Panc1 (cell line): Measurements from ENCODE around the gene SSTR5. TPM values are rescaled to one million over a fixed set of nuclear protein-coding genes. Genes with fewer than 3 reads are reported as not detected.

Experiments
- ATAC-seq: fragments of 200-7000 bp; cut with Tn5 transposase; 2 replicates; pipeline ENCODE4 v1.9.1; 2020; ENCODE audit warnings: mild to moderate bottlenecking, moderate library complexity
- BruUV-seq: library from RNA; stranded (reverse); fragments of 400-500 nt; replicated peaks from 2 replicates; lab custom pipeline; 2021; lab: Mats Ljungman, UMichigan
- CTCF ChIA-PET: fragments of 300-600 bp; sonication (Branson Sonifier 250); formaldehyde crosslinking; loops from one replicate; lab custom pipeline; 2022; ENCODE audit warnings: antibody characterized with exemption; lab: Charles Lee
- POLR2A ChIA-PET: fragments of 300-600 bp; sonication (Branson Sonifier 250); formaldehyde crosslinking; loops from one replicate; lab custom pipeline; 2022; ENCODE audit warnings: antibody characterized with exemption; lab: Charles Lee
- DNase-seq: peaks from one replicate; pipeline ENCODE4 v3.0.0-alpha.2; 2010; ENCODE audit warnings: low read depth, low spot score
- H3K27ac ChIP-seq: 2 replicates; pipeline ENCODE4 v1.5.1; 2011; ENCODE audit warnings: mild to moderate bottlenecking, low read length, inconsistent platforms
- H3K27me3 ChIP-seq: fragments of 200-500 bp; sonication (Bioruptor generic); 2 replicates; pipeline ENCODE4 v1.6.0; 2014; ENCODE audit warnings: low read length, inconsistent platforms; ENCODE audit not compliant: control insufficient read depth, insufficient read depth
- H3K36me3 ChIP-seq: fragments of 200-500 bp; sonication (Bioruptor generic); 2 replicates; pipeline ENCODE4 v1.5.1; 2014; ENCODE audit warnings: inconsistent platforms, mild to moderate bottlenecking, low read length, moderate library complexity; ENCODE audit not compliant: control insufficient read depth, insufficient read depth
- H3K4me1 ChIP-seq: 2 replicates; pipeline ENCODE4 v1.5.1; 2011; ENCODE audit warnings: inconsistent platforms, mild to moderate bottlenecking, low read length, moderate library complexity; ENCODE audit not compliant: control insufficient read depth, insufficient read depth
- H3K4me3 ChIP-seq, 2 experiments: 2 replicates each; pipeline ENCODE4 v1.5.1; 2011 to 2012; ENCODE audit warnings: low read depth in 2 of 2, low read length in 2 of 2, mild to moderate bottlenecking in 2 of 2, inconsistent platforms in 1 of 2, moderate library complexity in 1 of 2
- H3K9me3 ChIP-seq: fragments of 200-500 bp; sonication (Bioruptor generic); 2 replicates; pipeline ENCODE4 v1.5.1; 2014; ENCODE audit warnings: low read depth, mild to moderate bottlenecking, inconsistent platforms, low read length, moderate library complexity; ENCODE audit not compliant: control insufficient read depth, insufficient read depth
- CTCF ChIP-seq: fragments of 450-650 bp; IDR thresholded peaks from 2 replicates; pipeline ENCODE4 v1.5.1; 2017; ENCODE audit warnings: mild to moderate bottlenecking
- POLR2AphosphoS5 ChIP-seq: IDR thresholded peaks from 2 replicates; pipeline ENCODE4 v1.6.1; 2012; ENCODE audit warnings: mild to moderate bottlenecking, low read depth, low read length, moderate library complexity
- REST ChIP-seq, 2 experiments: IDR thresholded peaks; 2 replicates each; pipeline ENCODE4 v1.6.1; 2011 to 2012; ENCODE audit warnings: low read depth in 2 of 2, control low read depth in 1 of 2, low read length in 1 of 2, mild to moderate bottlenecking in 1 of 2, moderate library complexity in 1 of 2; ENCODE audit not compliant: insufficient read depth in 1 of 2
- SIN3A ChIP-seq: IDR thresholded peaks from 2 replicates; pipeline ENCODE4 v1.6.1; 2012; ENCODE audit warnings: low read depth, mild to moderate bottlenecking, low read length, moderate library complexity, borderline replicate concordance; ENCODE audit not compliant: insufficient read depth
- TCF7L2 ChIP-seq: IDR thresholded peaks from 2 replicates; pipeline ENCODE4 v1.6.1; 2011; ENCODE audit warnings: mild to moderate bottlenecking, low read depth, low read length, inconsistent platforms
- in situ Hi-C: cut with HindIII; loops from 2 replicates; pipeline ENCODE4 v1.10.0; 2016; ENCODE audit warnings: low sequenced_read_pairs, low pct_unique_long_range_greater_than_20kb
- intact Hi-C: fragments of 100-400 bp; cut with micrococcal nuclease; formaldehyde crosslinking; loops from one replicate; pipeline ENCODE4 v1.10.0; 2022; ENCODE audit not compliant: unreplicated experiment
- total RNA-seq: library from RNA; stranded (reverse); gene quantifications from one replicate; pipeline ENCODE4 v1.2.1, GENCODE V29; 2021; ENCODE audit not compliant: unreplicated experiment

SSTR5 gene
- total RNA-seq, 1 experiment from 2014 or later = 2.8 TPM

DNA sequence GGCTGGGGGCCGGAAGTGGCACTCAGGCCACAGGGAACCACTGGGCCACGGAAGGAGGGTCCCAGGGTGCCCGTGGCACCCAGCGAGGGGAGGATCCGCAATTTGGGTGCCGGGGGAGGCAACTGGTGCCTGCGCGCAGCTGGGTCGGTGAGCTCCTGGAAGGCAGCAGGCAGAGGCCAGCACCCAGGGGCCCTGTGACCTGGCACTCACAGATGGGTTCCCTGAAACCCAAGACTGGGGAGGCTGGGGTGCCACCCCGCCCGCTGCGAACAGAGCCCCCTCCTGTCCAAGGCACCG is 663 bp downstream of the SSTR5 start:
- no peak overlapping the region for H3K27ac ChIP-seq
- H3K4me3 ChIP-seq = no peak overlapping the region
- no peak for TF ChIP-seq POLR2AphosphoS5
- TF ChIP-seq CTCF = no peak
- TF ChIP-seq SIN3A = no peak
- TF ChIP-seq TCF7L2 = no peak
- TF ChIP-seq REST (IDR thresholded peaks at IDR 0.05; ENCODE audit: insufficient read depth in 1 of 2, low read depth in 2 of 2, low read length in 1 of 2) = no peak
- peaks cover 56% of the 10 kb centered on the region for H3K4me1 ChIP-seq
- H3K27me3 ChIP-seq = no peaks in the 10 kb centered on the region; the same call in 1 of the 2 replicates
- POLR2A ChIA-PET = interaction anchor here (0.7 kb wide), 1 partner anchor 8 kb away, joined by 4 read pairs; no protein-coding TSS in a partner anchor
- H3K9me3 ChIP-seq = no peaks in the 10 kb centered on the region
- CTCF ChIA-PET = no interaction called here
- DNase-seq (no peak), ATAC-seq (no peak)
- BruUV-seq = no TSS peak
- in situ Hi-C loops = no loop called here
- no peaks in the 10 kb centered on the region for H3K36me3 ChIP-seq
- intact Hi-C loops = no loop called here

DNA sequence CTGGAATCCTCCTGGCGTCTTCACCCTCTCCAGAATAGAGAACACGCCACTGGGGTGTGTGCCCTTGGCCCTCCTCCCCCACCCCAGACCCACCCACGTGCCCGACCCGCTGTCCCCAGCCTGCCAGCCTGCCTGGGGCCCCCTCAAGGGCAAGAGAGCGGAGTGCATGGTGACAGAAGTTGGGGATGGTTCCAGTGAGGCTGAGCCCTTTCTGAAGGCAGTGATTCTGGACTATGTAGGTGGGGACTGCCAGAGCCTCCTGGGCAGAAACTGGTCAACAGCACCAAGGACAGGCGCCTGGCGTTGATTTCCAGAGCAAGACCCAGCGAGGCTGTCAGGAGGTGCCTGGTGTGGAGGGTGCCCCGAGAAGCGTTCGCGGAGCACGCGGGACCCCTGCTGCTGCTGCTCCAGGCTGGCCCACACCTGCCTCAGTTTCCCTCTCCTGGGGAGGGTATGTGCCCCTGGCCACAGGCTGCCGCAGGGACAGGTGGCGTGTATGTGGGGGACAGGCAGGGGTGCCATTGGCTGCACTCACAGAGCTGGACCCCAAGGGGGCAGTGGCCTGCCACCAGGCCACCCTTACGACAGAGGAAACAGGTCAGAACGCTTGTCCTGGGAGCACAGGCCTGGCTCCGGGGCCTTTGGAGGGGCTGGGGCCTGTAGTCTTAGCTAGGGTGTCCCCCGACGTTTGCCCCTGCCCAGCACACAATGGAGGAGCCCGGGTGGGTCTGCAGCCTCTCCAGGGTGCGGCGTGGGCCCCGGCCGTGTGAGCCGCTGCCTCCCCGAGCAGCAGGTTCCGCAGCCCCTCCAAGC is 1.2 kb downstream of the SSTR5 start:
- intact Hi-C loops = no loop called here
- CTCF ChIA-PET = no interaction called here
- no TSS peak for BruUV-seq
- Histone ChIP-seq H3K9me3 (no peaks in the 10 kb centered on the region), H3K27ac (no peak overlapping the region; the same call in 1 of the 2 replicates), H3K4me1 (peaks cover 60% of the 10 kb centered on the region), H3K4me3 (no peak overlapping the region), H3K36me3 (no peaks in the 10 kb centered on the region), H3K27me3 (no peaks in the 10 kb centered on the region; the same call in 1 of the 2 replicates)
- POLR2A ChIA-PET = interaction anchor here (0.5 to 0.7 kb wide), 2 partner anchors 8 to 207 kb away, joined by 3 to 4 read pairs; no protein-coding TSS in a partner anchor
- in situ Hi-C loops = no loop called here
- DNase-seq (no peak), ATAC-seq (peak; percentile 36)
- TF ChIP-seq SIN3A (no peak), TCF7L2 (no peak), POLR2AphosphoS5 (no peak), CTCF (peak; percentile 78; the same call in 1 of the 2 replicates), REST (IDR thresholded peaks at IDR 0.05; ENCODE audit: insufficient read depth in 1 of 2, low read depth in 2 of 2, low read length in 1 of 2) (peak; percentile 62 to 69; a peak in 3 of 4 replicates)
